IPS DF 4.7 (cell line): ENCODE results near the gene ARL6IP4.

Experiments used
- DNase-seq: peaks from one replicate; pipeline ENCODE4 v3.0.0-alpha.2; 2013; ENCODE audit warnings: low spot score; ENCODE audit errors: extremely low read depth

Gene ARL6IP4

DNA sequence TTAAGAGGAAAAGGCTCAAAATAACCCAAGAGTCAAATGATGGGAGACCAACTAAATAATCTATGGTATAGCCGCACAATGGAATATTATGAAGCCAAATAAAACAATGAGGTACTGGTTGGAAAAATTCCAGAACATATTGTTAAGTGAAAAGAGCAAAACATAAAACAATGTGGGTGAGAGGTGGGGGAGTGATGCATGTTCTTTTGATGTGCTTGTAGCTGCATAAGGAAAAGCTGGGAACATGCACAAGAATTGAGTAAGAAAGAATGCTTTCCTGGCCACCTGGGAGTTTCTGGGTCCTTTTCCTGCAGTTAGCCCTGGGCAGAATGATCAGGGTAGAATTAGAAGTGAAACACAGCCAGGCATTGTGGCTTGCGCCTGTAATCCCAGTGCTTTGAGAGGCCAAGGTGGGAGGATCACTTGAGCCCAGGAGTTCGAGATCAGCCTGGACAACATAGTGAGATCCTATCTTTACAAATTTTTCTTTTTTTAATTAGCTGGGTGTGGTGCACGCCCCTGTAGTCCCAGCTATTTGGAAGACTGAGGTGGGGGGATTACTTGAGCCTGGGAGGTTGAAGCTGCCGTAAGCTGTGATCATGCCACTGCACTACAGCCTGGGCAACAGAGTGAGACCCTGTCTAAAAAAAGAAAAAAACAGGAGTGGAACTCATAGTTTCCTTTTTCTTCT is 22.1 kb upstream of the ARL6IP4 start:
- no peak for DNase-seq

DNA sequence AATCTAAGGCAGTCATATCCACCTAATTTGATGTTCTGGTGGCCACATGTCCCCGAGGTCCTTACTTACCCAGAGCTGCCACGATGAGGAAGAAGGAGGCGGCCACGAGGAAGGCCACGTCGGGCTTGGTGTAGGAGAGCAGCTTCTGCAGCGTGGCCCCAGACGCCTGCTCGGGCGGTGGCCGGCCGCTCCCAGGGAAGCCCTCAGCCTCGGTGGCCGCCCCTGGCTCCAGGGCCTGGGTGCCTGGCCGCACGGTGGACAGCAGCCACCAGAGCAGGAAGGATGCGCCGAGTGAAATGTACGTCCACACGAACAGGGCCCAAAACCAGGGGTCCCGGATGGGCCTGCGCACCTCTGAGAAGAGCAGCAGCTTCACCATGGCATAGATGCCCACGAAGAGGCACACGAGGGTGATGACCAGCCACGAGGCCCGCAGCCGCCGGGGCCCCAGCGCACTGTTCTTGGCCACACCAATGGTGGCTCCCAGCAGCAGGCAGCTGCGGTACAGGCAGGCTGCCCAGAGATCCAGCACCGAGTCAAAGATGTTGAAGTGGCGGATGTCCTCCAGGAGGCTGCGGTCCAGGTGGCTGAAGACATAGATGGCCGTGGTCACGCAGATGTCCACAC is 20.8 kb upstream of the ARL6IP4 start:
- DNase-seq, result no peak

DNA sequence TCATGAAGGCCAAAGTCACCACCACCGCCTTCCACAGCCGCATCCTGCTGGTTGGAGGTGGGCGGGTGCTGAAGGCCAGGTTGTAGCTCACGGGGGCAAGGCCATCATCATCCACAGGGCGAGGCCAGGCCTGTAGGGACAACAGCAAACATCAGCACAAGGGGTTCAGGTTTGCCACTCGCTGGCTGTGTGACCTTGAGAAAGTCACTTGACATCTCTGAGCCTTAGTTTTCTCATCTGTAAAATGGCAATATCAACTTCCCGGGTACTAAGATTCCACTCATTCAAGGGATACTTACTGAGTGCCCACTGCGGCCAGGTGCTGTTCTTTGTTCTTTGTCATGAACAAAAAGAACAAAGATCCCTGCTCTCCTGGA is 20.3 kb upstream of the ARL6IP4 start:
- no peak for DNase-seq

DNA sequence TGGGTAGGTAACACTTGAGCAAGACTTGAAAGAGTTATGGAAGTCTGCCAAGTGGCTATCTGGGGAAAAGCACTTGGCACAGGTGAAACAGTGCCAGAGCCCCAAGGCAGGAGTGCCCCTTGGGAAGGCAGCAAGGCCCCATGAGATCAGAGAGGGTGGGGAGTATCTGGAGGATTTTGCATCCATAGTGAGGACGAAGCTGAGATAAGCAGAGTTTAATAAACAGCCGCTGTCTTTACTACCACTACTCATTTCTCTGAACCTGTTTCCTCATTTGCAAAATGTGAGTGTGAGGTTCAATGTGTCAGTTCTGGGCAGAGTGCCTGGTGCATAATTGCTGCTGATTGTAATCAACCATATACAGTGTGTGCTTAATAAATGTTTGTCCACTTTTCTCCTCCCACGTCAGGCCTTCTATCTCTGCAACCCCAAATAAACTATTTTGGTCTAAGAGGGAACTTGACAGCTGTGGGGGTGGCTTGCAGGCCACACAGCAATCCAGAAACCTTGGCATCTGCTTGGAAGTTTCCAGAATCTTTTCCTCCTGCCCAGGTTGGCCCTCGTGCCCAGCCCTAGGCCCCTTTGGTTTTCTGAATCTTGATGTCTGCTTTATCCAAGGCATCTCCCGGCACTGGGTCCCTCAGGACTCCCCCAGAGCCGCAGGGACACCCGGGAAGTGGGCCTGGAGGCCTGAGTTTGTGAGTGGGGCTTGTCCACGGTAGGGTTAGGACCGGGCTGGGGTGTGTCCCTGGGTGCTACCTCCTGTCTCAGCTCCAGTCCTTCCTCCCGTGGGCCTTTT is 18.8 kb upstream of the ARL6IP4 start:
- DNase-seq, result no peak

DNA sequence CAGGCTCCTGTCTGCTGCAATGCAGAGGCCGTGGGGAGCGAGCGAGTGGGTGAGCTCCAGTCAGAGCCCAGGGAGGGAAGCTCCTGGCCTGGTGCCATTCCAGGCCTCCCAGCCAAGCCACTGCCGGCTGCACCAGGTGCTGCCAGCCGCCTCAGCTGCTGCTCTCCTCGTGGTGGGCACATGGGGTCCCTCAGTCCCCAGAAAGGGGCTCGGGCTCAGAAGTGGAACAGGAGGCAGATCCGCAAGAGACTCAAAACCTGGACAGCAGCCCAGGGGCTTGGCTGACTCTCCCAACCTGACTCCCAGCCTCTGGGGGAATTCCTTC is 16.6 kb upstream of the ARL6IP4 start:
- no peak for DNase-seq

DNA sequence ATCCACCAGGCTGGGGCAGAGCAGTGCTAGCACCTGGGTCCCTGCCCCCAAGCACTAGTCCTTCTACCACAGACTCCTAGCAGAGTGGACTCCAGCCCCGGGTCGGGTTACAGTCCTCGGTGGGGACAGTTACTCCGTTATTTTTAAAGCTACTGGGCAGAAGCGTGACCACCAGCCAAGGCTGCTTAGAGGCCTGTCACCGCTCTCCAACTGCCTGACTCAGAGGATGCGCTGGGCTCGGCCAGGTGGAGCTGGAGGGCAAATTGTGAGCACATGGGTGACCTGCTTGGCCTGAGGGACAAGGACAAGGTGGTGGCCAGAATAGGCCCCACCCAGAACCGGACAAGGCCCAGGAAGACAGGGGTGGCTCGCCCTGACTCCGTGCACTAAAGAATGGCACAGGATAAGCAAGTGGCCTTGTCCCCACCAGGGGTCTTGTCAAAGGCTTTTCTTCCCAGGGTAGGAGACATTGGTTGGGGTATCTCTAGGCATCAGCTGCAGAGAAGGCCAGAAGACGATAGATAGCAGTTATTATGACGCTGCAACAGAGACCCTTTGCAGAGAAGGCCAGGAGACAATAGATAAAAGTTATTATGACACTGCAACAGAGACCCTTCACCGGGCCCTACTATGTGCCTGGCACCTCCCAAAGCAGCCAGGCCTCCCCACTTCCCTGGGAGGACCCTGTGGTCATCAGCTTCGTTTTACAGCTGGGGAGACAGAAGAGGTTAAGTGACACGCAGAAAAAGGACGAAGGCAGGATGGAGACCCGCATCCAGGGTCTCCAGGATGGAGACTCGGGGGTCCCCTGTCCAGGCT is 15.8 kb upstream of the ARL6IP4 start:
- no peak for DNase-seq

DNA sequence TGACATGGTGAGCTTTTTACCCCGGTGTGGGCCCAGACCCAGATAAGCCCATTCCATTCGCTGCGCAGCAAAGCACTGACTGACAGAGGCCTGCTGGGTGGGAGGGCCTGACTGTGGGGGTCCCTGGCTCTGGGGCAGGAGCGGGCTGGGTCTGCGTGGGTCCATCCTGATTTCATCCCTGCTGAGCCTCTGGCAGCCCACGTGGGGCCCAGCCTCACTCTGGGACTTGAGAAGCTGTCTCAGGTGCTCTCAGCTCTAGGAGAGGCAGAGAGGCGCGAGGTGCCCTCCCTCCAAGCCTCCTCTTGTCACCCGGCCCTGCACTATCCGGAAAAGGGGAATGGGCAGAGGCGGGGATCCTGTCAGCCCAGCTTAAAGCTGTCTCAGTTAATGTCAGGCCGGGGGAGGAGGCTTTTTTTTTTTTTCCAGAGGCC is 15.1 kb upstream of the ARL6IP4 start:
- no peak for DNase-seq

DNA sequence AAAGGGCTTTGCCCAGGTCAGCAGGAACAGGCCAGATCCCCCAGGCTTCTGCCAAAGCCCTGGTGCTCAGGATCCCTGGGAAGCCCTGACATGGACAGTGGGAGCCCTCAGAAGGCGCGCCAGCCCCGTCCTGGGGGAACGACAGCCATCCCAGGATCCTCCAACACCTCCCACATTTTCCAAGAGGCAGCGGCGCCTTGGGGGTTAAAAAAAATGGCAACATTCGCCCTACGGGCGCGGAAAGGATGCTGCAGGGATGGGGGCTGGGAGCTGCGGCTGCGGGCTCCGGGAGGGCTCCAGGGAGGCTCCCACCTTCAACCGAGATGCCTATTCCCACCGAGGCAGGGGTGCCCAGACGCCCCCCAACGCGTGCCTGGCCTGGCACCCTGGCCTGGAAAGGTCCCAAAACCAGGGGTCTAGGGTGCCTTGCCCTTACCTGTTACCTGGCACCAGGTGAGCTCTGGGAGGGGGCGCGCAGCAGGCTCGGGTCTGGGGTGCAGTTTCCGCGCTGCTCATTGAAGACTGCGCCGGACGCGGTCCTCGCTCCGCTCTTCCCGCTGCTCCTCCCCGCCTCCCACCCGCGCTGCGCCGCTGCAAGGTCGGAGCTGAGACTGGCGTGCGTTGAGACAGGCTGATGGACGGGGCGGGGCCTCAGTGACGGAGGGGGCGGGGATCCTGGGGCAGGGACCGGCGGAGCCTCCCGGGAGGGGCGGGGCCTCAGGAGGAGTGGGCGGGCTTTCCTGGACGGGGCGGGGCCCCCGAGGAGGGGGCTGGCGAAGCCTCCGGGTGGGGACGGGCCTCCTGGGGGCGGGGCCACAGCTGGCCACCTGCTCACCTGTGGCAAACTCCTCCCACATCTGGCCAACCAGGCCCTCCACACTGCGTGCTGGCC is 14.4 kb upstream of the ARL6IP4 start, which contains the start of gene ABCB9:
Gene ABCB9 (minus strand): TSS at position 613 of the 892 bp plus-strand sequence. CDS start 6,228 bp downstream, outside the sequence.
- peak; percentile 53 for DNase-seq

DNA sequence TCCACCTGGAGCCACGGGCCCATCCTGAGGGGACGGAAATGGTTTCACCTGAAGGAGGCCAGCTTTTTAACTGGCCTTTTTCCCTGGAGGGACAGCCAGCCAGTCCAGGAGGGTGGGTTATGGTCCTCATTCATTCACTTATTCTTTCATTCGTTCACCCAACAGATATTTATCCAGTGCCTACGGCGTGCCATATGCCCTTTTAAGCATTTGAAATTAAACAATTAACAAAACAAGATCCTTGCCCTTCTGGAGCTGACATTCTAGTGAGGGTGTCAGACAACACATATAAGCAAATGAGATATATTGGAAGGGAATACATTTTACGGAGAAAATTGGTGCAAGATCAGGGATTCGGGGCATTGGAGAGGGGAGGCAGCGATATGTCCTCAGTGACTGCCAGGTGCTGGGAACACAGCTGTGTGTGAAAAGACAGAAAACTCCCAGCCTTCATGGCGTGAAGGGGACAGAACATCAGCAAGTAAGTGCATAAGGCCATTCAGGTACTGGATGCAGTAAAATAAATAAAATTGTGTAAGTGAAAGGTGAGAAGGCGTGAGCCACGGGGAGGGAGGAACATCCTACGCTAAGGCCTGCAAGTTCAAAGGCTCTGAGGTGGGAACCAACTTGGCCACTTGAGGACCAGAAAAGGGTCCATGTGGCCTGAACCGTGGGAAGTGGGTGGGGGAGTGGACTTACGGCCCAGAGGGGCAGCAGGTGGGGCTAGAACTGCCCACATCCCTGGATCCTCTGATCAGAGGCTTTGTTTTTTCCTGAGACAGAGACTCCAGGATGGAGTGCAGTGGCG is 13.5 kb upstream of the ARL6IP4 start:
- DNase-seq, result no peak

DNA sequence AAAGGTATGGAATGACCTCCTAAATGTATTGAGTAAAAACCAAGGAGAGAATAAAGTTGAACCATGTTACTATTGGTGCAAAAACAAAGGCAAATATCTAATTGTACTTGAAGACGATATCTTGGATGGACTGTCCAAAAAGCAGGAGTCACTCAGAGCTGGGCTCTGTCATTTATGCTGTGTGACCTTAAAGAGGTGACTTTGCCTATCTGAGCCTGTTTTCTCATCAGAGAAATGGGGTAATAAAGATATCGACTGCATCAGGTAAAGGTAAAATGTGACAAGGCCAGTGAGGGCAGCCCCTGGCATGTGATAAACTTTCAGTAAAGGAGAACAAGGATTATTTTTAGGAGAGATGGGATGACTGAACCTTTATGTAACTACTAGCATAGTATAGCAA is 12.4 kb upstream of the ARL6IP4 start:
- no peak for DNase-seq

DNA sequence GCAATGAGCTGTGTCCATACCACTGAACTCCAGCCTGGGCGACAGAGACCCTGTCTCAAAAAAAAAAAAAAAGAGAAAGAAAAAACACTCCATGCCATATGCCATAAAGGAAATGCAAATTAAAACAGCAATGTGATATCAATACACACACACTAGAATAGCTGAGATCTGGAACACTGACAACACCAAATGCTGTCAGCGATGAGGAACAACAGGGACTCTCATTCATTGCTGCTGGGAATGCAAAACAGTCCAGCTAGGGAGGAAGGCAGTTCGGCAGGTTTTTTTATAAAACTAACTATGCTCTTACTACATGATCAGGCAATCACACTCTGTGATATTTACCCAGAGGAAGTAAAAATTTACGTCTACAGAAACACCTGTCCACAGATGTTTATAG is 10.8 kb upstream of the ARL6IP4 start:
- DNase-seq, result no peak

DNA sequence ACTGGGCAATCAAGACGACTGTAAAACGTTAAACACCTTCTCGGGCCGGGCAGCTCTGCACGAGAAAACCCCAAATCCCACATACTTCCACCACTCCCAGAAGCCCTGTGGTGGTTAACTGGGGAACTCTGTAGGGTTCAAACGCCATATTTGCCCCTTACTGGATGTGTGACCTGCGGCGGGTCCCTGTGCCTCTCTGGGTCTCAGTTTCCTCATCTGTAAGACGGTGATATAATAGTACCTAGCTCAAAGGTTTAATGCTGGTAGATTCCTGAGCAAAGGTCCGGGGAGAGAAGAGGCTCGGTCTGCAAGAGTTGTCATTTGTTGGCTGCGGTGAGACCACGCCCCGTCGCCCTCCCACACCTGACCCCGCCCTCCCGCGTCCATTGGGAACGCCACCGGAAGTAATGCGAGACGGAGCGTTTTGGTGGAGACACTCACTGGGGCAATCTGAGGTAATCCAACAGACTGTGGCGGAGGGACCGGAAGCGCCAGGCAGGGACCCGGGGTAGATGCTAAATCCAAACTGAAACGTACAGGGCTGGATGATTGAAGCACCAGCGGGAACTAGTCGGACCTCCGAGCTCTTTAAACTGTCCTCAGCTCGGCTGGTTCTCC is 6.1 kb upstream of the ARL6IP4 start:
- peak; percentile 97 for DNase-seq

DNA sequence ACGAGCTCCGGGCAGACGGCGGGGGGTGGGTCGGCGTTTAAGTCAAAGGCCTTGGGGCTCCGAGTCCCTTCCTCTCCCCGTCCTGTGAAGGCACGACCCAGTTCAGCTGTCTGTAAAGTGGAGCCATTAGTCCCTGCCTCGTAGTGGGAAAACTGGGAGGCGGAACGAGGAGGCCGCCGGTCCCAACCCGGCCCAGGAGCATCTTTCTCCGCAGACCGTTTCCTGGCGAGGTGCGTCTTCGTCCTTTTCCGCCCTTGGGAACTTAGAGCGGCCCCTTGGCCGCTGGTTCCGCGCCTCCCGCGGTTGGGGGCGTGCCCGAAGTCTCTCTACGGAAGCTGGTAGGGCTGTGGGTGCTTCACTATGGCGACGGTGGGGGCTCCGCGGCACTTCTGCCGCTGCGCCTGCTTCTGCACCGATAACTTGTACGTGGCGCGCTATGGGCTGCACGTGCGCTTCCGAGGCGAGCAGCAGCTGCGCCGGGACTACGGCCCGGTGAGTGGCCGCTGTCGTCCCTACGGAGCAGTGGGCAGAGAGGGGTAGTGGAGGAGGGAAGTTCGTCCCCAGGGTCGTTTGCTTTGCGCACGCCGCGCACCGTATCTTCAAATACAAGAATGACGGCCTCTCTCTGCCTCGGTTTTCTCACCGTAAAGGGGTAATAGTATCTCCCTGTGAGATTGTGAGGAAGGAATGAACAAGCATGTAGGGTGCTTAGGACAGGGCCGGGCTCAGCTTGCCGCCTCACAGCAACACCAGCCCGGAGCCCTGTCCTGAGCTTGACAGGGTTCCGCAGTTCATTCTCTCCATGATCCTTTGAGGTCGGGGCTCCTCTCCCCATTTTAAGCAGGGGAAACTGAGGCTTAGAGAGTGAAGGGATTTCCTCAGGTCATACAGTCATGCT is 5.3 kb upstream of the ARL6IP4 start, which contains the start of gene OGFOD2:
Gene OGFOD2 (plus strand): TSS at position 353 of the 898 bp plus-strand sequence. CDS start 8 bp downstream, at position 361.
- DNase-seq, result no peak

DNA sequence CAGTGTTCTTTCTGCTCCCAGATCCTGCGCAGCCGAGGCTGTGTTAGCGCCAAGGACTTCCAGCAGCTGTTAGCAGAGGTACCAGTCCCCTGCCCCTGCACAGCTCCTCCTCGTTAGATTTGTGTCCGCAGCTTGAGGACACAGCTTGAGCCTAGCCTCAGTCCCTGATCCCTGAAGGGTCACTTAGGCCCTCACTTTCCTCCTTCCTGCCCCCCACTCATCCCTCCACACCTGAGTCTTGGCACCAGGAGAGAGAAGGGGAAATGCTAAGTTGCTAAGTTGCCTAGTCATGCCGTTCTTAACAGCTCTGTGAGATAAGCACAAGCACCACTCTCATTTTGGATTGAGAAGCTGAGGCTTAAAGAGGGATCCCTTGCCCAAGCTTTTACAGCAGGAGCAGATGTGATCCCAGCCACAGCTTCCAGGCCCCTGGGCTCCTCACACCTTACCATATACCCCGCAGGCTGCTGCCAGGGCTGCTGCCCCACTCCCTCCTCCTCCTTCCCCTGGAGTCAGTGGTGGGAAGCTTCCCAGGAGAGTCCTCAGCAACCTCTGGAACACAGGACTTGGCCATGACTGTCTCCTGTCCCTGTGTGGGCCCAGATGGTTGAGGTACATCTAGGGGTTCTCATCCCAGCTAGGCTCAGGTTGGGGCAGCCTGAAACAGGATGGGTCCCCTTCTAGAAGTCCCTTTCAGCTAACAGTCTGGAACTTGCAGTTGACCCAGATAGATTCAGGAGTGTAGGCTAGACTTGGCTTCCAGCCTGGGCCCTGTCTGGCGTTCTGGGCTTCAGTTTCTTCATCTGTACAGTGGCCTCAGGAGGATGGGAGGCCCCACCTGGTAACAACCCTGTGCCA is 4.5 kb upstream of the ARL6IP4 start:
- DNase-seq, result no peak

DNA sequence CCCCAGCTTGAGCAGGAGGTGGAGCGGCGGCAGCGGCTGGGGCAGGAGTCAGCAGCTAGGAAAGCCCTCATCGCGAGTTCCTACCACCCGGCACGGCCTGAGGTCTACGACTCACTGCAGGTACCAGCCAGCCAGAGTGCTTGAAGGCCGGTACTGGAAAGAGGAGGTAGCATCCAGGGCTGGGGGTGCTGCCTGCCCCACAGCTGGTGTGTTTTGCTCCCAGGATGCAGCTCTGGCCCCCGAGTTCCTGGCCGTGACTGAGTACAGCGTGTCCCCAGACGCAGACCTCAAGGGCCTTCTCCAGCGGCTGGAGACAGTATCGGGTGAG is 3.9 kb upstream of the ARL6IP4 start:
- no peak for DNase-seq

DNA sequence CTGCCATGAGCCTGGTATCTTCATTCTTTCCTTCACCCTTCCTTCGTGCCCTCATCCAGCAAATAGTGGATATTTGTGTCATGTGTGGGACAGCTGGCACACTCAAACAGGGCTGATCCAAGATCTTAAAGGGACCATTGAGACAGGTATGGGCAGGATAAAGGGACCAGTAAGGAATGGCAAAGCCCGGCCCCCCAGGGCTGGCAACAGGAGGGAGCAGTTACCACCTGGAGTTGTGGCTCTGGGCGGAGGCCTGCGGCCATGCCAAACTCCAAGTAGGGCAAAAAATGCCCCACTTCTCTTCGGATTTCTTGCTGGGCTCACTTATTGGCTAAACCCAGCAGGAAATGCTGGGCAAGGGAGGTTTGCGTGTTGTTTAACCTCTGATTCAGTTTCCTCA is 3.3 kb upstream of the ARL6IP4 start:
- no peak for DNase-seq

DNA sequence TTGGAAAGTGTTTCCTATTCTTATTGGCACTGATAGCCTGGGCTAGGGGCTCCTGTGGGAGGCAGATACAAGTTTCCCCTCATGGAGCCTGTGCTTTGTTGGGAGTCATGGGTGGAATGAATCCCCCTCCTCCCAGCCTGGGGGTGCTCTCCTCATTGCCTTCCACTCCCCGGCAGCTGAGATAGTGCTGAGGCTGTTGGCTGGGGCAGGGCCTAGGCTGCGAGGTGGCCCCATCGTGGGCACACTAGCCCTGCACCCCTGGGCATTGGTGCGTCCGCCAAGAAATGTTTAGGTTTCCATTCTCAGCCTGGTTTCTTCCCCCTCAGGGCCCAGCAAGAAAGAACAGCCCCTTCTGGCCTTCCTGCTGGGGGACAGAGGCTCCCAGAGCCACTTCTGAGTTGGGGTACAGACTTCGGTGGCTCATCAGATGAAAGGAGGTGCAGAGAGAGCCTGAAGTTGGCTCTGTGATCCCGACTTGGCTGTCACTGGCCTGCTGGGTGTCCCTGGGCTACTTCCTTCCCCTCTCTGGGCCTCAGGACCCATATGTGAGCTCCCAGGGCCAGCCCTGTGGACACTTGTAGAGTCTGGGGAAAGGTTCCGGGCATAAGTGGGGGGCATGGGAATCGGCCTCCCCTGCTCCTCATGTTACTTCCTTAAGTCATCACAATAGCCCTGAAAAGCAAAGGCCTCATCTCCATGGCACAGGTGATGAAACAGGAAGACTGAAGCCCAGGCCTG is 2.7 kb upstream of the ARL6IP4 start:
- DNase-seq, result no peak
